Testis (tissue), 3 donors: ENCODE results near the gene ABHD4. TPM values are rescaled to one million over a fixed set of nuclear protein-coding genes. Genes with fewer than 3 reads are reported as not detected.

ENCODE experiments used
- DNase-seq: peaks from one replicate; pipeline ENCODE4 v3.0.0-alpha.2; 2019
- H3K27ac ChIP-seq, 2 donors: fragments of 200-600 bp; sonication (generic); one replicate each; pipeline ENCODE4 v1.5.1; 2019
- H3K27me3 ChIP-seq: fragments of 200-600 bp; sonication (generic); one replicate; pipeline ENCODE4 v1.5.1; 2019
- H3K36me3 ChIP-seq: fragments of 200-600 bp; sonication (generic); one replicate; pipeline ENCODE4 v1.5.1; 2017; ENCODE audit warnings: low read depth; ENCODE audit errors: missing control alignments
- H3K4me1 ChIP-seq: fragments of 200-600 bp; sonication (generic); one replicate; pipeline ENCODE4 v1.5.1; 2019
- H3K4me3 ChIP-seq, 2 donors: fragments of 200-600 bp; sonication (generic); one replicate each; pipeline ENCODE4 v1.5.1; 2017 to 2019
- H3K9me3 ChIP-seq: fragments of 200-600 bp; sonication (generic); one replicate; pipeline ENCODE4 v1.5.1; 2017
- POLR2A ChIP-seq: fragments of 450-650 bp; IDR thresholded peaks from one replicate; pipeline ENCODE4 v1.6.1; 2017; ENCODE audit warnings: antibody characterized with exemption, mild to moderate bottlenecking, moderate library complexity
- WGBS, 2 donors: methylation state at CpG; one replicate each; pipeline ENCODE4 v1.1.5; 2018; 5-methylcytosine and 5-hydroxymethylcytosine counted together
- intact Hi-C: fragments of 100-400 bp; cut with DNase I; formaldehyde crosslinking; loops from one replicate; pipeline ENCODE4 v1.15.1; 2023; ENCODE audit warnings: low total_unique reads
- polyA plus RNA-seq: library from polyadenylated mRNA; stranded (reverse); fragments of 350-450 nt; fragmentation: Illumina TruSeq; extraction: RNeasy Lipid Tissue Mini Kit (QIAGEN cat#74804); gene quantifications from one replicate; pipeline ENCODE4 v1.2.3, GENCODE V29; 2014; ENCODE audit warnings: low read depth, low replicate concordance; ENCODE audit not compliant: insufficient read depth
- total RNA-seq, 2 donors: library from RNA; depleted of rRNA; stranded (reverse); fragments of >200 nt; gene quantifications; one replicate each; pipeline ENCODE4 v1.2.3, GENCODE V29; 2016
- TF ChIP-seq, protein P1 (sequence below), 3 experiments: fragments of 450-650 bp in 2 of 3; fragments of 200-600 bp in 1 of 3; sonication (generic) in 1 of 3; IDR thresholded peaks; one replicate each; pipeline ENCODE4 v1.5.1; 2016 to 2019; ENCODE audit warnings: antibody characterized with exemption in 3 of 3, mild to moderate bottlenecking in 2 of 3, moderate library complexity in 1 of 3

The ABHD4 gene
- total and polyA plus RNA-seq, 3 donors from 2014 or later = 111 to 158 (median 122) TPM

DNA sequence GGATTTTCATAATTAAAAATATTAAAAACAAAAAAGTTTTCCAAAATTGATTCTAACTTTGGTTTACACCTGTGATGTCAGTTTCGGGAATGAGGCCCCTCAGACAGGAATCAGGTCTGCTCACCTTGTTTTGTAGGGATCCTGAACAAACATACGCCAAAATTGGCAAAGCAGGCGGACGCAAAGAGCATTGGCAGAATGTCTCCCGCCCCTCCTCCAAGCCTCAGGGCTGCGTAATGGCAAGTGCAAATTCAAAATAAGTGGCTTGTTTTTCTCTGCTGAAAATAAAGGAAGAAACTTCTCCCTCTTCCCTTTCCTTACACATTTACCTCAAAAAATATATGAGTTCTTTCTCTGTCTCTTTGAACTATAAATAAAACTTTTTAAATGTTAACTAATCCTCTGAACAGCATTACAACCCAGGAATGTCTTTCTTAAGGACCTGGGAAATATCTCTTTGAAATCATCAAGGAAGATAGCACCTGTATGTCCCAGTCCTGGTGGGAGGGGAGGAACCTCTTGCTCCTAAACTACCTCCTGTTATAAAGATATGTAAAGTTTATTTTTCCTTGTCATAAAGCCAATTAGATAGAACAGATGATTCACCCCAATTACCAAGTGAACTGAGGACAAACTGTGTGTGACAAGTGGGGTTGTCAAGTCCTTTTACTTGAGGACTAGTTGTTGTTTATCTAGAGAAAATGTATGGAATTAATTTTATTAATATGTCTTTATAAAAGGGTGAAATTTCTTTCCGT, 29.6 kb downstream of the ABHD4 start:
- WGBS, 2 donors = 83 to 88% methylated on average over 7 of the region's 7 CpGs
- H3K36me3 ChIP-seq = no peaks in the 10 kb centered on the region
- H3K27me3 ChIP-seq = no peaks in the 10 kb centered on the region
- no peak for DNase-seq
- TF ChIP-seq, protein P1, sequence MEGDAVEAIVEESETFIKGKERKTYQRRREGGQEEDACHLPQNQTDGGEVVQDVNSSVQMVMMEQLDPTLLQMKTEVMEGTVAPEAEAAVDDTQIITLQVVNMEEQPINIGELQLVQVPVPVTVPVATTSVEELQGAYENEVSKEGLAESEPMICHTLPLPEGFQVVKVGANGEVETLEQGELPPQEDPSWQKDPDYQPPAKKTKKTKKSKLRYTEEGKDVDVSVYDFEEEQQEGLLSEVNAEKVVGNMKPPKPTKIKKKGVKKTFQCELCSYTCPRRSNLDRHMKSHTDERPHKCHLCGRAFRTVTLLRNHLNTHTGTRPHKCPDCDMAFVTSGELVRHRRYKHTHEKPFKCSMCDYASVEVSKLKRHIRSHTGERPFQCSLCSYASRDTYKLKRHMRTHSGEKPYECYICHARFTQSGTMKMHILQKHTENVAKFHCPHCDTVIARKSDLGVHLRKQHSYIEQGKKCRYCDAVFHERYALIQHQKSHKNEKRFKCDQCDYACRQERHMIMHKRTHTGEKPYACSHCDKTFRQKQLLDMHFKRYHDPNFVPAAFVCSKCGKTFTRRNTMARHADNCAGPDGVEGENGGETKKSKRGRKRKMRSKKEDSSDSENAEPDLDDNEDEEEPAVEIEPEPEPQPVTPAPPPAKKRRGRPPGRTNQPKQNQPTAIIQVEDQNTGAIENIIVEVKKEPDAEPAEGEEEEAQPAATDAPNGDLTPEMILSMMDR (IDR thresholded peaks at IDR 0.05) = no peak
- TF ChIP-seq POLR2A = no peak
- H3K4me1 ChIP-seq = no peaks in the 10 kb centered on the region
- H3K27ac ChIP-seq = no peak overlapping the region
- no peaks in the 10 kb centered on the region for H3K9me3 ChIP-seq
- intact Hi-C loops = no loop called here
- no peak overlapping the region for H3K4me3 ChIP-seq

DNA sequence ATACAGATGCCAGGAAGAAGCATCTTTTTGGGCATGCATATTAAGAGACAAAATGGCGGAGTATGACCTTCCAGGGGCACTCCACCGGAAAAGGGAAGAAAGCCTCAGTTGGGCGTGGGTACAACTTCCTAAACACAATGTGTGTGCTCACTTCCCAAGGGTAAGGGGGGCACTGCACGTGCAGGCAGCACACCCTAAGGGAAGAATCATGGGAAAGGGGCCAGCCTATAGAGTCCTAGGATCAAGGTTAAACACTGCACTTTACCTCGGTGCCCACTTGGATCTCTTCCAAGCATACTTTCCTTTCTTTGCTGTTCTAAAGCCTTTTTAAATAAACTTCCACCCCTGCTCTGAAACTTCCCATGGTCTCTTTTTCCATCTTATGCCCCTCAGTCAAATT, 31.3 kb downstream of the ABHD4 start:
- 62 to 74% methylated on average over 5 of the region's 5 CpGs for WGBS, 2 donors
- H3K27me3 ChIP-seq = no peaks in the 10 kb centered on the region
- no peaks in the 10 kb centered on the region for H3K9me3 ChIP-seq
- H3K4me1 ChIP-seq = no peaks in the 10 kb centered on the region
- H3K4me3 ChIP-seq = no peak overlapping the region
- intact Hi-C loops = no loop called here
- no peak for TF ChIP-seq POLR2A
- TF ChIP-seq, protein P1 (IDR thresholded peaks at IDR 0.05) = no peak
- no peak for DNase-seq
- H3K27ac ChIP-seq = no peak overlapping the region
- no peaks in the 10 kb centered on the region for H3K36me3 ChIP-seq

DNA sequence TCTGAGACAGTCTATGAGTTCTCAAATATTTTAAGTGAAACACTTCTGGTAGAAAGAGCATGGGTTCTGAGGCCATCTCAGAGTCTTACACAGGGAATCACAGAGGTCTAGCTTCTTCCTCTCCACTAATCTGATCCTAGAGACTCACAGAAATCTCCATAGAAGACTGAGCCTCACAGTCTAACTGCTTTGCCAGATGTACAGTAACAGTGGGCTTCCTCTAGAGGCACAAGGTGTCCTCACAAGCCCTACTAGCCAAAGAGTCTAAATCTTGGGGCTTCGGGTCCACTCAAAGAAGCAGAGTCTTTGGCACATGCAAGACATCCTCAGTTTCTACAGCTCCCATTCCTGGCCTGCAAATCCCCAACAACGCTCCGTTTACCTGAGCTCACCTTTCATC, 32.0 kb downstream of the ABHD4 start:
- 93% methylated on average over 3 of the region's 3 CpGs for WGBS, 2 donors
- no peaks in the 10 kb centered on the region for H3K27me3 ChIP-seq

DNA sequence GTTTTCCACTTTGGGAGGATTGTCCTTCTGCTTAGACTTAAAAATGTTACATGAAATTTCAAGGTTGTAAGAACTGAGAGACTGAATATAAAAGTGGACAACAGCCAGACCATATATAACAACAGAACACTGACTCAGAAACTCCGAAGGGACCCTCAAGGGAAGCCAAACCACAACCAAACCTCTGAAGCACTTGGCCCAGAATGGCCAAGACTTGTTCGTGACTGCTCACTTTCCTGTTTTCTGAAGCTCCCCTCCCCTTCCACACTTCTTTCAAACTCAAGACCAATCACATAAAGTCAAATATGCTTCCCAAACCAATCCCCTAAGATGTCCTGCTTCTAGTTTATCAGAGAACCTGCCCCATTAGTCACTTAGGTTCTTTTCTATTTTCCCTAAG, 32.4 kb downstream of the ABHD4 start:
- no peak for DNase-seq
- H3K27ac ChIP-seq = no peak overlapping the region
- no peaks in the 10 kb centered on the region for H3K9me3 ChIP-seq
- TF ChIP-seq, protein P1 (IDR thresholded peaks at IDR 0.05) = no peak
- TF ChIP-seq POLR2A = no peak
- no peaks in the 10 kb centered on the region for H3K27me3 ChIP-seq
- 76 to 81% methylated on average over 2 of the region's 2 CpGs for WGBS, 2 donors
- H3K36me3 ChIP-seq = no peaks in the 10 kb centered on the region
- no peaks in the 10 kb centered on the region for H3K4me1 ChIP-seq
- intact Hi-C loops = no loop called here
- H3K4me3 ChIP-seq = no peak overlapping the region

More for the DNA sequence above, 32.0 kb downstream of the ABHD4 start:
- no peaks in the 10 kb centered on the region for H3K36me3 ChIP-seq
- no peak for DNase-seq
- no peak for TF ChIP-seq POLR2A
- TF ChIP-seq, protein P1 (IDR thresholded peaks at IDR 0.05) = no peak
- intact Hi-C loops = no loop called here
- no peaks in the 10 kb centered on the region for H3K4me1 ChIP-seq
- no peak overlapping the region for H3K4me3 ChIP-seq
- no peak overlapping the region for H3K27ac ChIP-seq
- no peaks in the 10 kb centered on the region for H3K9me3 ChIP-seq
